ENCODE results near the gene EIF2B4.

DNA sequence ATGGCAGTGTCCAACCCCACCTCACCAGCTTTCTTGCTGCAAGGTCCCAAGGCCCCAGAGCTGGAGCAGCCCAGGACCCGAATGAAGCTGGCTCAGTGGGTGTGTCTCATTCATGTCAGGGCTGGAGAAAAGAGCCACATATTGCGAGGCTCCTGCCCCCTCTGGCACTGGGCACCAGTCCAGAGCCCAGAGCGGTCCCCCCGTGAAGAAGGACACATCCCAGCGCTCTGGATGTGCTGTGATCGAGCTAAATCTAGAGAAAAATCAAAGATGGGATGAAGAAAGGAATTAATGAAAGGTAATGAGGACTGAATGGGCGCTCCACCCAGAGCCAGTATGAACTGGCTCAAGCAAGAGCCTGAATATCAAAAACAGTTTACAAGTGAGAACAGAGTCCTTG is 34.0 kb downstream of the EIF2B4 start:
- no peak for TF ChIP-seq POLR2A (IDR thresholded peaks at IDR 0.05)
- TF ChIP-seq, protein P1, sequence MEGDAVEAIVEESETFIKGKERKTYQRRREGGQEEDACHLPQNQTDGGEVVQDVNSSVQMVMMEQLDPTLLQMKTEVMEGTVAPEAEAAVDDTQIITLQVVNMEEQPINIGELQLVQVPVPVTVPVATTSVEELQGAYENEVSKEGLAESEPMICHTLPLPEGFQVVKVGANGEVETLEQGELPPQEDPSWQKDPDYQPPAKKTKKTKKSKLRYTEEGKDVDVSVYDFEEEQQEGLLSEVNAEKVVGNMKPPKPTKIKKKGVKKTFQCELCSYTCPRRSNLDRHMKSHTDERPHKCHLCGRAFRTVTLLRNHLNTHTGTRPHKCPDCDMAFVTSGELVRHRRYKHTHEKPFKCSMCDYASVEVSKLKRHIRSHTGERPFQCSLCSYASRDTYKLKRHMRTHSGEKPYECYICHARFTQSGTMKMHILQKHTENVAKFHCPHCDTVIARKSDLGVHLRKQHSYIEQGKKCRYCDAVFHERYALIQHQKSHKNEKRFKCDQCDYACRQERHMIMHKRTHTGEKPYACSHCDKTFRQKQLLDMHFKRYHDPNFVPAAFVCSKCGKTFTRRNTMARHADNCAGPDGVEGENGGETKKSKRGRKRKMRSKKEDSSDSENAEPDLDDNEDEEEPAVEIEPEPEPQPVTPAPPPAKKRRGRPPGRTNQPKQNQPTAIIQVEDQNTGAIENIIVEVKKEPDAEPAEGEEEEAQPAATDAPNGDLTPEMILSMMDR (IDR thresholded peaks at IDR 0.05), result no peak

Measured in body of pancreas (tissue), 4 donors.